HG03066 (cell line): ENCODE data around the gene VEZF1.
"Not testable (repeated sequence)": the region's sequence is repeated elsewhere in the genome, so short reads cannot be mapped to it uniquely, and the experiment has no call there.

Experiments used
- ATAC-seq: cut with Tn5 transposase; IDR thresholded peaks from one replicate; pipeline ENCODE4 v1.9.1; 2021; ENCODE audit warnings: low read depth; ENCODE audit not compliant: unreplicated experiment

Gene VEZF1

DNA sequence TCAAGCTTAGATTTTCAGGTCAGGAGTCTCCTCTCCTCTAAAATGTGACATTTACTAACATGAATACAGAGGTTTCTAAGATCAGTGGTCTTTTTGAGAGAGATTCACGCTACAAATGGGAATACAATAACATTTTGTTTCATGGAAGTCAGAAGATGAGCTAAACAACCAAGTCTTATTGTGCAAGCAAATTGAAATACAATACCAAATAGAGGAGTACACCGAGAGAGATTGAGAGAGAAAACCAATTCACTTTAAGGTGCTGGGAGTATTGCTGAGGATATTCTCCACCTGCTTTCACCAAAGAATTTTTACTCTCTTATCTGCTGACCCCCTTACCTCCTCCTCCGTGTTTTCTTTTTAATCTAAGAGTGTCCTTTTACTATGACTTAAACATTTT is 11.5 kb downstream of the VEZF1 start:
- ATAC-seq = no peak

DNA sequence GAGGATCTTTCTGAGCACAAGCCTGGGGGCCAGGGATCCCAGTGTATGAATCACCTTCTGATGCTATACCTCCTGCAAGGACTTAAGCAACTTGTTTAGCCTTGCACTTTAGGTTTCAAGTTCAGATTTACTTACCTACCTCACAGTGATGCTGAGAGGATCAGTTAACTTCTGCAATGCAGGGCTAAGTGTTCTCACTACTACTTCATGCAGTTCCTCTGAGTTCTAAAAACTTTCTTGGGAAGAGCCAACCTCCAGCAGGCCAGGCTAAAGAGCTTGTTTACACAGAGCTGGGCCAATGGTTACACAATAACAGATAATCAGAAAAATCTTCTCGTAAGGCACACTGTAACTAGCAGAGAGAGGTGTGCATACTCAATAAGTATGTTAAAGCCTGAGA is 13.0 kb downstream of the VEZF1 start:
- no peak for ATAC-seq

DNA sequence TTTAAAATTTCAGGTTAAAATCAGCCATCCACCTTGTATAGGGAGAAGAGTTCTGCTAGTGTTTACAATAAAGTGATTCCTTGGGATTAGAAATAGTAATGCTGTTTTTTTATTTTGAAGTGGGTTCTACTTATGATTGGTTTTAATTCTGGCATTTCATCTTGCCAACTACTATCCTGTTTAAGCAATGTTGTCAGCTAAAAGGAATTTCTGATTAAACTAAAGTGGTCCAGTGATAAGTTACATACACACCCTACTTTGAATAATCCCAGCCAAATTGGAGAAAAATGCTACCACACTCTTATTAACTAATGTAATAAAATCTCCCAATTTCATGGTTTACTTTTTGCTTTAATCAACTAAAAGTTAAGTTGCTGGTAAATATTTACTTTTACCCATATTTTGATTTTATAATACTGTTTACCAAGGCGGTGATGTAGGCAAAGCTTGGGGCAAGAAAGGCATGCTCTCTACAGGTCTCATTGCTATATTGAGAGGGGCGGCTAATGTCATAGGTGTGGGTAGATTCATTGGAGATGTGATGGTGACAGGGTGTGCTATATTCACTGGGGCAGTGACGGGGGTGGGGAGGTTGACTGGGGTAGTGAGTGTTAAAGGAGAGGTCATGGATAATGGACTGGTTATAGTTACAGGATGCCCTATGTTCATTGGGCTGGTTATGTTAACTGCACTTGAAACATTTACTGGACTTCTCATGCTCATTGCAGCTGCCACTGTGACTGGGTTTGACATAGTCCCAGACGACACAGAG is 13.8 kb downstream of the VEZF1 start:
- ATAC-seq = not testable (repeated sequence)

DNA sequence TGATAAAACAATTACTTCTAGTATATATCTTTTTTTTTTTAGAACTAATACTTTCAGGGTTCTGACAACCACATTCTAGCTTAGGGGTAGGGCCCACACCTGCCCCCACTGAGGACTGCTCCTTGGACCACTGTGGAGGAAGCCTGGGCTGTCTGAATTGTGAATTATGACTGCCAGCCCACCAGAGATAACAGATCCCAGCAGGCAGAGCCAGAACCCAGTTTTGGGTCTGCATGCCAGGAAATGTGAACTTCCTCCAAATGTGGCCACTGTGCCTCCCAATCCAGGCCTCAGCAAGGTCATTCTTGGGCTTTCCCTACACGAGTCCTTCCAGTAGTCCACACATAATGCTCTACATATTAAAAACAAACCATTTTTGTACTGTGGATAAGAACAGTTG is 15.9 kb downstream of the VEZF1 start:
- ATAC-seq = no peak

DNA sequence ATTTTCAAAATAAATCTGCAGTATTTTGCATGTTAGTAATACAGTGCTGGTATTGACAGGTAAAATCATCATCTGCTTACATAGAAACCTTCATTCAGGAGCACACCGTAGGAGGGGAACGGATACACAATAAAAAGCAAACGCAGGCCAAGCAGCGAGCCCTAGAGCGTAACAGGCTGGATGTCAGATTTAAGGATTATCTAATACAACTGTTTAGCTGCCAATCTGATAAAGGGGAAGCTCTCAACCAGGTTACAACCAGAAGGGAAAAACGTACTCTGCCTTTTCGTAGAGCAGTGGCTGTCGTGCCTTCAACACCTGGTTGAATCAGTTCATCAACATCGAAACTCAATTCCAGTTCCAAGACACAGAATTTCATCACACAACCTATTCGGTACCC is 16.5 kb downstream of the VEZF1 start:
- ATAC-seq = no peak

DNA sequence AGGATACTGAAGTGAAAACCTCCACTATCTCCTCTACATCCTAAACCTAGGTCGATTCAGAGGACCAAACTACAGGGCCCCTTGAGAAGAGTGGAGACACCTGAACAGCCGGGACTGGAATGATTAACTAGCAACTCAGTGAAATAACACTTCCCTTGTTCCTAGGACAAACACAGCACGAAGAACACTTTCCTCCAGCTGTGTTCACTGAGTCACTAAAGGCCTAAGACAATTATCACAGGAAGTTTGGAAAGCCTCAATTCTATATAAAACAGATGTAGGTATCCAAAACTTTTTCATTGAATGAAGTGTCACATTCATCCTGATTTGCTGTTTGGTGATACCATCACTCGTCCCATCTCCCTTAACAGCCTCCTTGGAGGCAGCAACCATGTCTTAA is 17.3 kb downstream of the VEZF1 start:
- ATAC-seq = no peak

DNA sequence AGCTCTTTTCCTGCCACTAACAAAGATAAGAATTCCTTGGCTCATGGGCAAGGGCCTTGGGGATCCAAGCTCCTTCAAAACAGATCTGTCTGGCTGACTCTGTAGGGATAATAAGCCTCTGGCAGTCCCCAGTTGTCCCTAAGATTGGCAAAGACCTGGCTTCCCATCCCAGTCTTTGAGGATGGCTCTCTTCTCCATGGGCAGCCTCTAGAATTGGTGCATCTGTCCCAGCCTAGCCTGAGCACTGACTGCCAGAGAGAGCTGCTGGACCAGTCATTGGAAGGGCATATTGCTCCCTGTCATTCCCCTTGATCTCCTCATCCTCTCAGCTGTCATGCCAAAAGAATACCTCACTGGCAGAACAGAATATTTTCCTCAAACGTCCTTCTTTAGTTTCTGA is 19.6 kb downstream of the VEZF1 start:
- ATAC-seq = no peak

DNA sequence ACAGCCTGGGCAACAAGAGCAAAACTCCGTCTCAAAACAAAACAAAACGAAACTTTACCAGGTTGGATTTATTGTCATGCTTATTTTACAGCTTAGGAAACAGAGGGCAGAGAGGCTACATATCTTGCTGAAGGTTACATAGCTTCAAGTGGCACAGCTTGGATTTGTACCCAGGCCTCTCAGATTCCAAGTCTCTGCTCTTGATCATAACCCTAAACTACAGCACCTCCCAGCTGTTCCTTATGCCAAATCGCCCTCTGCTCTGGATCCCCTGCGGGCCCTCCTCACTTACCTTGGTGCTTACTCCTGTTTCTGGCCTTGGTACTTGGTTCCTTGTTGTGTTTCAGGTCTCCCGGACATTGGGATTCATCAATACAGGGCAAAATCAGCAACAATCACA is 21.2 kb downstream of the VEZF1 start:
- ATAC-seq = no peak

DNA sequence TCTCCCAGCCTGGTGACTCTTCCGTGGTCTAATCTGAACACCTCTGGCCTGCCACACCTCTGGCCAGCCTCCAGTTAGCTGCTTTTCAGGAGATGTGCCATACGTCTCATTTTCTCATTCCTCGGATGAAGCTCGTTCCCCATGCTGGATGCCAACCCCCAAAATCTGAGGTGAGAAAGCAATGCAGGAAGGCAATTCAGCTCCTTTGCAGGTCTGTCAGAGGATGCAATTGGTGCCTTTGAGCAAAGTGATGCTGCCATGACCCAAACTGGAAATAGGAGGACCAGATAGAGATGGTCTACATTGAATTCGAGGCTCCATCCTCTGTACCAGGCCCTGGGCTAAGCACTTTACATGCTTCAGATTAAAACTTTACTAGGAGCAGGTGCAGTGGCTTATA is 21.8 kb downstream of the VEZF1 start:
- ATAC-seq = no peak

DNA sequence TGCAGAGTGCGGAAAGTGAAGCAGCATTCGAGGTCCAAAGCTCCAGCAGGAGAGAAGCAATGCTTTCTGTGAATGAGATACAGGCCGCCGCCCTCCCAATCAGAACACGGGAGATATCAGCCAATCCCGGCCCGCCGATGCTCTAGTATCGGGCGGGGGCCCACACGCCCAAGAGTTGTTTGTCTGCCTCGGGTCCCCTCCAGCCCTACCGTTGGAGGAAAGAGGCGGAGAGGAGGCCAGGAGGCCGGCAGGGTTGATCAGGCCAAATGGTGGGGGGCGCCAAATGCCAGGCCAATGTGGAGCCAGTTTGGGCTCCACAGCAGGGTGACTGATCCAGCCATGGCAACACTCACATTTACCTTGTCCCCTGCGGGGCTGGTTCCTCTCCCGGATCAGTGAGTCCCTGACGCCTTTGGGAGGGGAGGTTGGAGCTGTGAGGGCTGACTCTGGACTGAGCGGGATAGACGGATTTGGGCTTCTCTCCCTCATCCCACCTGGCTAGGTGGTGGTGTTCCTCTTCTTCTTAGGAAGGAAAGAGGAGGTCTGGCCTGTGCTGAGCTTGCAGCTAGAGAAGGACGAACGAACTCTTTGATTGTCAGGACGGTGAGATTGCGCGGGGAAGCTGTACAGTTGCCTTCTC is 22.4 kb downstream of the VEZF1 start:
- ATAC-seq = no peak

DNA sequence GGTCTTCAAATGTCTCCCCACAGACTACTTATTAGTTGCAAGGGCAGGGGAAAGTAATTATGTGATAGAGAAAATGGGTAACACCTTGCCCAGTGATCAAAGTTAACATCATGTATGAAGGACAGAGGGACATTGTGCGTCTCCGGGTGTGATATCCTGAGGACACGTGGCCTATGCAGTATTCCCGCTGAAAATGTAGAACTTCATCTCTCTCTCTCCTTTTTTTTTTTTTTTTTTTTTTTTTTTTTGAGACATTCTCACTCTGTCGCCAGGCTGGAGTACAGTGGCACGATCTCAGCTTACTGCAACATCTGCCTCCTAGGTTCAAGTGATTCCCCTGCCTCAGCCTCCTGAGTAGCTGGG is 24.9 kb downstream of the VEZF1 start:
- ATAC-seq = no peak

DNA sequence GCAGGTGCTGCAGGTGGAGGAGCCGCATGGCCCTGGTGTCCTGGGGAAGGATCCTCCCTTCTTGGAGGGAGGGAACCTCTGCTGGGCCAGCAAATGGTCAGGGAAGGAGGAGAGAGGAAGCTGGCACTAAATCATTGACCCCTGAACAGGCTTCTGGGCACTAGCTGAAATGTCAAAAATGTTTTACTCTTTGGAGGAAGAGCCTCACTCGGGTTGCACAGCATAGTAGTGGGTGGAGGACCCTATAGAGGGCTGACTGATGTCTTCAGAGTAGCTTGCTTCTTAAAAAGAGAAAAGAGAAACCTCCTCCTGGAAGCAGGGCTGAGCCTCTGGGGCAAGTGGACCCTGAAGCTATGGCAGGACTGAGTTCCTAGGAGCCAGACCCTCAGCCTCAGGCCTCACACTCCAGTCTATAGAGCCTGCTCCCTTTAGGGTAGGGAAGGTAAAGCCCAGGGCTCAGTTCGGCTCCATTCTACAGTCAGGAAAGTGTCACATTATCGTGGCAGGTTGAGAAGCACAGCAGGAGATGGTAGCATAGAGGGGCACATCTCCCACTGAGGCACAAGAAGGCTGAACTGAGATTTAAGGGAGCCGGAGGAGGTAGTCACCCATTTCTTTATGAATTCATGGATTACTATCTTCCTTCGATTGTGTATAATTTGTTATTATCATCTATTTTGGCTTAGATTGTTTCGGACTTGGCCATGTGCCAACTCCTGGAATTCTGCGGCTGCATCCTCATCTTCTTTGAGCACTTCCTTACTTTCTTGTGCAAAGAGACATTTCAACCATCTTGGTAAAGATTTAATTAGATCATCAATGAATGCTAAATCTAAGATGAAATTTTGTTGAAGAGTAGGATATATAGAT is 25.5 kb downstream of the VEZF1 start:
- ATAC-seq = no peak

DNA sequence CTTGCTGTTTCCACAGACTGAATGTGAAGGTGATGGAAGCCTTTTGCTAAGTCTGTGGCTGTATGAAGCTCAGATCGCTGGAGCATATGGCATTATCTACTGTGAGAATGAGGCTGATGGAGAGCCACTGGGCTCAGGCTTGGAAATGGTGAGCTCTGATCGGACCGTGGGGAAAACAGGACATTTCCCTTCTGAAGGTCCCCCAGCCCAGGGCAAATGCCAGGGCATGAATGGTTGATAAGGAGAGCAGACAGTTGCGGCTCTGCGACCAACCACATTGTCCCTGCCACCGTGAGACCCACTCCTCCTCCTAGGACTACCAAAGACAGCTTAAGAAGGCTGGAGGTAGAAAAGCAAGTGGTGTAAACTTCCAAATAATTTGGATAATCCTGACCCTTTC is 28.1 kb downstream of the VEZF1 start:
- no peak for ATAC-seq

DNA sequence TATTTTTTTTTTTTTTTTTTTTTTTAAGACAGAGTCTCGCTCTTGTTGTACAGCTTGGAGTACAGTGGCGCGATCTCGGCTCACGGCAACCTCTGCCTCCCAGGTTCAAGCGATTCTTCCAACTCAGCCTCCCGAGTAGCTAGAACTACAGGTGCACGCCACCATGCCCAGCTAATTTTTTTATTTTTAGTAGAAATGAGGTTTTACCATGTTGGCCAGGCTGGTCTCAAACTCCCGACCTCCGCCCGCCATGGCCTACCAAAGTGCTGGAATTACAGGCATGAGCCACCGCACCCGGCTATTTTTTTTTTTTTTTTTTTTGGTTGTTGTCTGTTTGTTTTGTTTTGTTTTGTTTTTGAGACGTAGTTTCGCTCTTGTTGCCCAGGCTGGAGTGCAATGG is 29.7 kb downstream of the VEZF1 start:
- not testable (repeated sequence) for ATAC-seq

DNA sequence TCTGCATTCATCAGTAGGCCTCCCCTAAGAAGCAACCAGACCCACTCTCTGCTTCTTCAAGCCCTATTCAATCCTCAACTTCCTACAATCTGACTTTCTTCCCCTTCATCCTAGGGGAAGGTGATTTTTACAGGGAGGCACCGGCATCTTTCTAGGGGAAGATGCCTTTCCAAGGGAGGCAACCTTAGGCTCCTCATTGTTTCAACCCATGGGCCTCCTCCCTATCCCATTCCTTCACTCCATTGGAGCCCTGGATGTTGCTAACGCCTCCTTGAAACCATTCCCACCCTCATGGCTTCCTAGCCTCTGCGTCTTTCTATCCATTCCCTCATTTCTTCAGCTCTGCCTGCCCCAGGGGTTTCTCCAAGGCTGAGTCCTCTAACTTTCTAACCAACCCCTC is 30.2 kb downstream of the VEZF1 start:
- ATAC-seq = no peak

DNA sequence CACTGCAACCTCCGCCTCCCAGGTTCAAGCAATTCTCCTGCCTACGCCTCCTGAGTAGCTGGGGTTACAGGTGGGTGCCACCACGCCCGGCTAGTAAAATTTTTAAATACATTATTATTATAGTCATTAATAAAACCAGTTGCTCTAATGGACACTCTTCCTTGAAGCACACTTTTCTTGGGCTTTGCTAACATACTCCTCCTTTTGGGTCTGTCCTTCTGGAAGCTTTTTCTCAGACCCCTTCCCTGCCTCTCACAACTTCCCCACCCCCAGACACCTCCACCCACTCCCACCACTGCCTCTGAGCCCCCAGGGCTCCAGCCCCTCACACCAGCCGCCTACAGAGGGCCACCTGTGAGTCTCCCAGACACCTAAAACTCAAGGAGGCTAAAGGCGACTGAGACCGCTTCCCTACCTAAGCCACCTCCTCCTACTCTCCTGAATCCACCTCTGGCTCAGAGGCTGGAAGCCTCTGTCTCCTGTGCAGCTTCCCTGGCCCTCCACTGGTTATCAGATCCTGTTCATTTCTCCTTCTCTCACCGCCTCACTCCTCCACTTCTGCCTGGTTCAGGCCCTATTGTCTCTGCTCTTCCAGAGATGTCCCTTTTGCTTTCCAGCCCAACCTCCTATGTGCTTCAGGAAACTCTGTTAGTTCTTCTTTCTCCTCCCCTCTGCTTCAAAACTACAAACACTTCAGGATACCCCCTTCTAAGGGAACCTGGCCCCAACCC is 30.8 kb downstream of the VEZF1 start:
- ATAC-seq = no peak

DNA sequence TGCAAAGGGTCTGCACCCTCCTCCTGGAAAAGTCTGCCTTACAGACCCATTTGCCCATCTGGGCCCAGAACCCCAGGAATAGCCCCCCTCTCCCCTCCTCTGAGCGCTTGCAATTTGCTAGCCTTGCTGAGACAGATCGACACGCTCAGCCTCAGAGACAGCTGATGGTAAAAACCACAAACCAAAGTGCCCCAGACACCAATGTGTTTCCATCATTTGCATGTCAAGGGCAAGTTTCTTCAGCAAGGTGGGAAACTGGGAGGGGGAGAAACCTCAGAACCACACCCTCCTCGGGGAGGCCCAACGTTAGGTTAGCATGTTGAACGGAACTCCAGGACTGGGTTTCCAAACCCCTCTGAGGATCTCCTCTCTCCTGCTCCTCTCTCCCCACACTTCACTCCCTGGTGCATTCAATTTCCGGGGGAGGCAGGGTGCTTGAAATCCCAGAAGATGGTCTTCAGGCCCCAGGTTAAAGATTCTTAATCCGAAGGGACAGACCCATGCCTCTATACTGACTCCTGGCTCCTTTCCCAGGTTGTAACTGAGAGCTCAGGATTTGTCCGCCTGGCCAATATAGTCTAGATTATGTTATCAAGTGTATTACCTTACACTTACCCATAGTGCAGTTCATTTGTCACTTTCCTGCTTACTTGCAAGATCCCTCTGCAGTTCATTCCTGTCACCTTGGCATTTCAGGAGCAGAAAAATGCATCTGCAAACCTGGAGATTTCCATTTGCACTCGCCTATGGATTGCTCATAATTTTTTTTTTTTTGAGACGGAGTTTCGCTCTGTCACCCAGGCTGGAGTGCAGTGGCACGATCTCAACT is 31.5 kb downstream of the VEZF1 start:
- ATAC-seq = peak; percentile 59

DNA sequence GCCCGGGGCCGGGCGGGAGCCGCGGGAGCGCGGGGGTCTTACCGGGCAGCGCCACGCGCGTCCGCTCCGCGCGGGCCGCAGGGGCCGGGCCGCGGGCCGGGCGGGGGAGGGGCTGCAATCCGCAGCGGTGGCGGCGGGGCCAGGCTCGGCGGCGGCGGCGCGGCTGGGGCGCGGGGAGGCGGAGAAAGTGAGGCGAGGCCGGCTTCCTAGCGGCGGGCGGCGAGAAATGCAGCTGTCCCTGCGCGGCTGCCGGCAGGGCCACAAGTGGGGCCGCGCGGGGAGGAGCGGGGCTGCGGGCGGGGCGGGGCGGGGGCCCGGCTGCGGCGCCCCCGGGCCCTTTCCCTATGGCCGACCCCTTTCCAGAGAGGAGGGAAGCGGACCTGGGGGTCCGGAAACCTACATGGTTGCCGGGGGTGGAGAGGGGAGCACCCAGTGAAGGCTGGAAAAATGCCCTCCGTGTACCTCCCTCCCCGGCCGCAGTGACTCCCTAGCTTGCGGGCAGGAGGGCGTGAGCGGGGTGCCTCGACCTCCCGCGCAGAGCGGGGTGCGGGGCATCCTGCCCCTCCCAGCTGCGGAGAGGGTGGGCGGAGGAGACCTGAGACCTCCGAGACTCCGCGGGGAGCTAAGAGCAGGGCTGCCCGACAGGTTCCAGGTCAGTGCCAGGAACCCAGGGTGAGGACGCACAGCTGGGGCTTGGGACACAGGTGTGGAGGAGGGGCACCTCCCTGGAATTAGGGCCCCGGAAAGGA is 32.7 kb downstream of the VEZF1 start, which contains the start of gene CUEDC1:
TSS of gene CUEDC1 (minus strand) at position 230 of the 749 bp plus-strand sequence. CDS start 69,848 bp downstream, outside the sequence.
- ATAC-seq = no peak
